AG04449 (cell line): ENCODE measurements around the gene SLC39A8.
A peak's percentile ranks its signal among the peaks of the same experiment; 100 is the strongest.

Experiments used
- CTCF ChIA-PET: fragments of 350-600 bp; formaldehyde crosslinking; extraction: SDS; loops from one replicate; lab custom pipeline; 2021; ENCODE audit warnings: antibody characterized with exemption; lab: Yijun Ruan, JAX
- POLR2A ChIA-PET: fragments of 400-600, 350-600 bp; formaldehyde crosslinking; extraction: SDS; loops from one replicate; lab custom pipeline; 2020; ENCODE audit warnings: antibody characterized with exemption, inconsistent platforms; lab: Yijun Ruan, JAX
- DNase-seq: peaks from one replicate; pipeline ENCODE4 v3.0.0-alpha.2; 2010; ENCODE audit warnings: low read depth, low spot score
- H3K4me3 ChIP-seq: 2 replicates; pipeline ENCODE4 v1.5.1; 2011; ENCODE audit warnings: low read depth, mild to moderate bottlenecking, control low read depth, low read length
- CTCF ChIP-seq: IDR thresholded peaks from one replicate; pipeline ENCODE4 v1.5.1; 2011; ENCODE audit warnings: mild to moderate bottlenecking, moderate library complexity, low read length, control low read depth, inconsistent platforms; ENCODE audit not compliant: insufficient read depth; ENCODE audit errors: missing control alignments

The SLC39A8 gene

GRCh38 chr4:102301167-102301566 is 44.1 kb downstream of the SLC39A8 start:
- DNase-seq = no peak
- ChIA-PET CTCF (interaction anchor here (1.0 kb wide), 1 partner anchor 10 kb away, joined by 3 read pairs; no protein-coding TSS in a partner anchor), POLR2A (no interaction called here)
- no peak for TF ChIP-seq CTCF
- no peak overlapping the region for H3K4me3 ChIP-seq

- POLR2A ChIA-PET = no interaction called here
- TF ChIP-seq CTCF = peak; percentile 57
- no peak overlapping the region for H3K4me3 ChIP-seq
- no peak for DNase-seq
- CTCF ChIA-PET = interaction anchor here (0.7 to 1.2 kb wide), 4 partner anchors 8 to 570 kb away, joined by 3 to 4 read pairs (median 3); no protein-coding TSS in a partner anchor
Measured at GRCh38 chr4:102299354-102300107, 45.8 kb downstream of the SLC39A8 start.

- no peak overlapping the region for H3K4me3 ChIP-seq
- no peak for DNase-seq
- CTCF ChIA-PET = no interaction called here
- POLR2A ChIA-PET = no interaction called here
- TF ChIP-seq CTCF = no peak
Measured at GRCh38 chr4:102298716-102299115, 46.6 kb downstream of the SLC39A8 start.

- no peak for DNase-seq
- TF ChIP-seq CTCF = no peak
- no peak overlapping the region for H3K4me3 ChIP-seq
- ChIA-PET CTCF (no interaction called here), POLR2A (no interaction called here)
Measured at GRCh38 chr4:102295153-102295862, 50.0 kb downstream of the SLC39A8 start.

- TF ChIP-seq CTCF = no peak
- no peak overlapping the region for H3K4me3 ChIP-seq
- no peak for DNase-seq
- POLR2A ChIA-PET = no interaction called here
- CTCF ChIA-PET = no interaction called here
Measured at GRCh38 chr4:102288497-102288896, 56.8 kb downstream of the SLC39A8 start.

- TF ChIP-seq CTCF = no peak
- DNase-seq = no peak
- ChIA-PET CTCF (no interaction called here), POLR2A (no interaction called here)
- H3K4me3 ChIP-seq = no peak overlapping the region
Measured at GRCh38 chr4:102285831-102286230, 59.5 kb downstream of the SLC39A8 start.
